GM18858 (cell line): Measurements from ENCODE around the gene EFNA2.

Source experiments
- ATAC-seq: cut with Tn5 transposase; IDR thresholded peaks from one replicate; pipeline ENCODE4 v1.9.1; 2021; ENCODE audit not compliant: unreplicated experiment

EFNA2 gene

DNA sequence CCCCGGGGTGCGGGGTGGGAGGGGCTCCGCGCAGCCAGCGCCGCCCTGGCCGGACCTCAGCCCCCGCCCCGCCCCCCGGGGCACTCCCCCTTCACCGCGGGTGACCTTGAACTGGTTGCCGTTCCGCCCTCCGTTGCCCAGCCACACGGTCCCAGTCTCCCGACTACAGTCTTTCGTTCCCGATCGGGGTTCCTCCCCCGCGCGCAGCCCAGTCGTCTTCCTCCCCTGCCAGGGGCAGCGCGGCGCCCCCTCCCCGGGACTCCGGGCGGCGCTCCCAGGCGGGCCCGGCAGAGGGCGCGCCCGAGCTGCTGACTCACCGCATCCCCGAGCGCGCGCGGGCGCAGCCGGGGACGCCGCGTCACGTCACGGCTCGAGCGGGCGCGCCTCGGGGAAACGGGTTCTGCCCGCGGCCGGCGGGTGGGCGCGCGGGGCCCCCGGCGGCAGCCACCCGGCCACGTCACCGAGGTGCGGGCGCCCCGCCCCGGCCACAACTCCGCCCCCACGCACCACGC is 36.8 kb upstream of the EFNA2 start:
- ATAC-seq: no peak

DNA sequence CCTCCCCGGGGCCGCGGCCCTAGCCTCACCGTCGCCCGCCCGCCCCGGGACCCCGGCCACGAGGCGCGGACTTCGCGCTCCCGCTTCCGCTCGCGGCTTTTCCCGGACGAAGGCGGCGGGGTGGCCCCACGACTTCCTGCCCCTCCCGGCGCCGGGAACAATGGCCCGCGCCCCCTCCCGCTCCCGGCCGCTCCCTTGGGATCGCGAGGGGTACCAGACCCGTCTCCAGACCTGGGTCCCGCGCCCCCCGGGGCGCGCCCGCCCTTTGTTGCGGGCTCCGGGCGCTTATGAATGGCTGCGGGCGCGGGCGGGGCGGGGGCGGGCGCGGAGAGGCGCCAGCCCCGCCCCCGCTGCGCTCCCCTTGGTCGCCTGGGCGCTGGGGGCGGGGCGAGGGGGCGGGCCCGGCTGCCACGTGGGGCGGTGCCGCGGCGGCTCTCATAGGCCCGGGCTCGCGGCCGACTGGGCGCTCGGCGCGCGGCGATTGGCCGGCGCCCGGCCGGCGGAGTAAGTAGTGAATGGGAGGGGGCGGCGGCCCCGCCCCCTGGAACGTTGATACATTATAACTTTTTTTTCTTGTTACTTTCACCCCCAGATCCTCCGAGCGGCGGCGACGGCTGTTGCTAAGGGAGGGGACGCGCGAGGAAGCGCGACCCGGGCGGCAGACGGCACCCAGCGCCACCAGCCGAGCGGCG is 36.2 kb upstream of the EFNA2 start:
- ATAC-seq: no peak

DNA sequence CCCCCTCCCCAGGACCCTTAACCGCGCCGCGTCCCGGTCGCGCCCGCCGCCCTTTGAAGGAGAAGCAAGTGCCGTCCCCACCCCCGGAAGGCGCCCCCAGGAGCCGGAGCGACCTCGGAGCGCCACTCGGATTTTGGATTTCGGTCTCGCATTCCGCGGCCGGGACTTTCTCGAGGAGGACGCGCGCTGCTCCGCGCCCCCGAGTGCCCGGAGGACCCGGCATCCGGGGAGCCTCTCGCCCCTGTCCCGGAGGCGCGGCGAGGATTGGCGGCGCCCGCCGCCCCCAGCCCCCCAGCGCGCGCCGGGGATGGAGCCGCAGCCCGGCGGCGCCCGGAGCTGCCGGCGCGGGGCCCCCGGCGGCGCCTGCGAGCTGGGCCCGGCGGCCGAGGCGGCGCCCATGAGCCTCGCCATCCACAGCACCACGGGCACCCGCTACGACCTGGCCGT is 35.7 kb upstream of the EFNA2 start:
- no peak for ATAC-seq

DNA sequence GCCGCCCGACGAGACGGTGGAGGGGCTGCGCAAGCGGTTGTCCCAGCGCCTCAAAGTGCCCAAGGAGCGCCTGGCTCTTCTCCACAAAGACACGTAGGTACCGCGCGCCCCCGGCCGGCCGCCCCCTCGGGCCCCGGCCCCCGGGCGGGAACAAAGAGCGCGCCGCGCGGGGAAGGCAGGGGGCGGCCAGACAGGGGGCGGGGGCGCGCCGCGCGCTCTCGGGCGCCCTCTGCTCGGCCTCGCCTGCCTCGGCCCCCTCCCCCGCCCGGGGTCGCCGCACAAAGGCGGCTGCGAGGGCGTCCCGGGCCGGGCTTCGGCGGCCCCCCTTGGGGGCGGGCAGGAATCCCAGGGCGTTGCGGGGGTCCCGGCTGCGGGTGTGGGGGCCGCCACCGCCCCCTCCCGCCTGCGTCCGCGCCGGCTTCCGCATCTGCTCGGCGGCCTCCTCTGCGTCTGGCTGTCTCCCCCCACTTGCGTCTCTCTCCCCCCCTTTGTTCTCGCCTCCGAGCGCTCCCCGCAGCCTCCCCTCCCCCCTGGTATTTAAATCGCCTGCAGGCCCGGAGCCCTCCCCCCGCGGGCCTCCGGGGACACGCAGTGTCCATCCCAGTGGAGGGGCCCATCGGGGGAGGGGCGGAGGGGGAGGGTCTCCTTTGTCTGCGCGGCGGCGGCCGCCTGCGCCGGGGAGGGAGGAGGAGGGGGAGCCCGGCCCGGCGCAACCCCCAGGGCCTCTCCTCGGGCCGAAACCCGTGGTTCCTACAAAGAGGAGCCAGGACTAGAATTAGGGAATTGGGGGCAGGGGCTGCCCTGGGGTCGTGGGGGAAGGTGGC is 35.0 kb upstream of the EFNA2 start:
- ATAC-seq: no peak

DNA sequence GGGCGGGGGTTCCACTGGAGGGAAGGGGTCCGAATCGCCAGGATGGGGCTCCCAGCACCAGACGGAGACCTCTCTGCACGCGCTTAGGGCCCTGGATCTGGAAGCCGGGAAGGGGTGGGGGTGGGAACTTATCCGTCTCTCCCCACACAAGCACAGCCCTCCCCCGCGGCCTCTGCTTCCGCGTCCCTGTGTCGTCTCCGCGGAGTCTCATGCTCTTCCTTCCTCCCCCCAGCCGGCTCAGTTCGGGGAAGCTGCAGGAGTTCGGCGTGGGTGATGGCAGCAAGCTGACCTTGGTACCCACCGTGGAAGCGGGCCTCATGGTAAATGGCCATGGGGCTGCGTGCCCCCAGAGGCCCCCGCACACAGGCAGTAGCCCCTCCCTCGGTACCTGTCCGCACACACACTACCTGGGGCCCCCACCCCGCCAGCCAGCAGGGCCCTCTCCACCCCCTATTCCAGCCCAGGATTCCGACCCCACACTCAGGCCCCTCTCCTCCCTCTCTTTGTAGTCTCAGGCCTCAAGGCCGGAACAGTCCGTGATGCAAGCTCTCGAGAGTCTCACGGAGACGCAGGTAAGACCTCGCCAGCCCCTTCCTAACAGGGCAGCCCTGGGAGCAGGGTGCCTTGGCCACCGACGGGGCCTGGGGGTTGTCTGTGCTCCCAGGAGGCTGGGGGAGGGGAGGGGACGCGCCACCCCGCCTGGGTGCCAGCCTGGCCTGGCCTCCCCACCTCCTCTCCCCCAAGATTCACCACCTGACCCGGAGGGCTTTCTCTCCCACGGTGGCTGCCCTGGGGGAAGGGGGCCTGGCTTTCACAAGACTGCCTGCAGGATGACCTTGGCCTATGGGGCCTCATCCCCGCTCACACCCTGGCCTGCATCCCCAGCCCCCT is 34.1 kb upstream of the EFNA2 start:
- ATAC-seq: no peak

DNA sequence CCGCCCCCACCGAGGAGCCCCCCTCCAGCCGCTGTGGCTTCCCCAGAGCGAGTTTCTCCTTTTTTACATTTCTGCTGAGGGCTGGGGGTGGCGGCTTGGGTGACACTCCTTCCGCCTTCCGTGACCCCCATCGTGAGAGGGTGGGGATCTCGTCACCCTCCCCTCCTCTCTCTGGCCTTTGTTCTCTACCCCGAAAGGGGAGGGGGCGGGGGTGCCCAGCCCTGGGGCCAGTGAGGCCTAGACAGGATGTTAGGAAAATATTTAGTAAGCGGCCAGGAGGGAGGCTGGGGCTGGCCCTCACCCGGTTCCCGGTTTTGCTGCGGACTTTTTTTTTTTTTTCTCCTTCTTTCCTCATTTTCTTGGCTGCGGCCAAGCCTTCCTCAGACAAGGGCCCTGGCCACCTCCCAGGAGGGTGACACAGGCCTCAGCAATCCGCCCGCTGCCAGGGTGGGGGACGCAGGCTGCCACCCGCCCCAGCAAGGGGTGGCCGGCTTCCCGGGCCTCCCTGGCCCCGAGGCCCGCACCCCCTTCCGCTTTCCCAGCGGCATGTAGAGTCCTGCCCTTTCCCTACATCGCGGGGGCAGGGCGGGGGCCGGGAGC is 33.4 kb upstream of the EFNA2 start:
- no peak for ATAC-seq

DNA sequence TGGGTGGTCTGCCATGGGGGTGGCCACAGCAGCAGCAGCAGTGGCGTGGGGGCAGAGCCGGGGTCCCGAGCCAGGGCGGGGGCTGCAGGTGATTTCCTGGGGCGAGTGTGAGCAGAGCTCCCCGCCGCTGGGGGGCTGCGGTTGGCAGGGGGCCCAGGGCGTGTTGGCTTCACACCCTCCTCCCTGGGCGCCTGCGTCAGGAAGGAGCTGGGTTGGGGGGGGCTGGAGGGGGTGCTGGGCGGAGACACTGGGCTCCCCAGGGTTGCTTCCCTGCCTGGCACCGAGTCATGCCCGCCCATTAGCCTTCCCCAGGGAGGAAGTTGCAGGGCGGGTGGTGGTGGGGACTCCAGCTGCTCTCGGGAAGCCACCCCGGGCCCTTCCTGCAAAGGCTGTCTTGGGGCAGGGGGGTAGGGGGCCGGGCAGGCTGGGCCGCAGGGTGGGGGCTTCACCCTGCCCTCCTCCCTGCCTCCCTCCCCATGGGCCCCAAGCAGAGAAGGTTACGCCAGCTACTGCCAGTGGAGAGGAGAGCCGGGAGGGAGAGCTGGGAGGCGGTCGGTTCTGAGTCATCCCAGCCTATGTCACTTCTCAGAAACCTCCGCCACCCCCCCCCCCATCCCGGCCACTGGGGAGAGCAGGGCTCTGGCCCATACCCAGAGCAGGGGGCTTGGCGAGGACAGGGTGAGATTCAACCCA is 32.7 kb upstream of the EFNA2 start:
- no peak for ATAC-seq

DNA sequence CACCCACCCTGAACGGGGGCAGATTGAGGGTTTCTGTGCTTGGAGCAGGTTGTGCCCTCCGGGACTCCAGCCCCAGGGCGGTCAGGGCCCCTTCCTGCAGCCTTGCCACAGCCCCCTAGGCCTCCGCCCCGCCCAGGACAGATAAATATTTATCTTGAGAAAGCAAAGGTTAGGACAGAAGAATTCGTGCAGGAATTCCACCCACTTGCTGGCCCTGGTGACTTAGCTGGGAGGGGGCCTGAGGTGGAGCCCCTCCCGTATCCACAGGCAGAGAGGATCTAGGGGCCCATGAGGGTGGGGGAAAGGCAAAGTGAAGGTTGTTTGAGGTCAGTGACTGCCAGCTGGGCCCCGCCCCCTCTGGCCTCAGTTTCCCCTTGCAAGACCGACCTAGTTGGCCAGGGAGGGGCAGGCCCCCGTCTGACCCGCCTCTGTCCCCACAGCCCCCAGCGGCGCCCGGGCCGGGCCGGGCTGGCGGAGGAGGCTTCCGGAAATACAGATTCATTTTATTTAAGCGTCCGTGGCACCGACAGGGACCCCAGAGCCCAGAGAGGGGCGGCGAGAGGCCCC is 32.1 kb upstream of the EFNA2 start:
- no peak for ATAC-seq

DNA sequence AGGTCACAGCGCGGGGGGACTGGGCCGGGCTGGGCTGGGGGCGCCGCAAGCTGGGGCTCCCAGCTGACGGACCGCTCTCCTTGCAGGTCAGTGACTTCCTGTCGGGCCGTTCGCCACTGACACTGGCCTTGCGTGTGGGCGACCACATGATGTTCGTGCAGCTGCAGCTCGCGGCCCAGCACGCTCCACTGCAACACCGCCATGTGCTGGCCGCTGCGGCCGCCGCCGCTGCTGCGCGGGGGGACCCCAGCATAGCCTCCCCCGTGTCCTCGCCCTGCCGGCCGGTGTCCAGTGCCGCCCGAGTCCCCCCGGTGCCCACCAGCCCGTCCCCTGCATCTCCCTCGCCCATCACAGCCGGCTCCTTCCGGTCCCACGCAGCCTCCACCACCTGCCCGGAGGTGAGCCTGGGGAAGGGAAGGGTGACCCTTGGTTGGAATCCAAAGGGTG is 31.6 kb upstream of the EFNA2 start:
- ATAC-seq: no peak

DNA sequence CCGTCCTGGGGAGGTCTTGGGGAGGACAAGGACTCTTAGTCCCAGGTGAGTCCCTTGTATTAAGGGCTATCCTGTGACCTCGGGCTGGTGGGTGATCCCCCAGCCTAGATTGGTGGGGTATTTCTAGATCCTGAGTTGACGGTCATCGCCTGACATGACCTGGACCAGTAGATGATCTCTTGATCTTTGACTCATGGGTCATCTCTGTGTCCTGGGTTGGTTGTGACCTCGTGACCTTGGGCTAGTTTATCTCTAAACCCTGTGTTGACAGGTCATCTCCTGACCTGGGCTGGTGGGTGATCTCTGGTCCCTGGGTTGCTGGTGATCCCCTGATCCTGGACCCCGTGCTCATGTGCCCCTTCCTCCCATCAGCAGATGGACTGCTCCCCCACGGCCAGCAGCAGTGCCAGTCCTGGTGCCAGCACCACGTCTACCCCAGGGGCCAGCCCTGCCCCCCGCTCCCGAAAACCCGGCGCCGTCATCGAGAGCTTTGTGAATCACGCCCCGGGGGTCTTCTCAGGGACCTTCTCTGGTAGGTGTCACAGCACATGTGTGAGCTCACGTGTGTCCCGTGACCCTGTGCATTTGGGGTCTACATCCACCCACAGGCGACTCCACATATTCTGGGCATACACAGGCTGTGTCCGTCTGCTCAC is 31.0 kb upstream of the EFNA2 start:
- ATAC-seq: no peak

DNA sequence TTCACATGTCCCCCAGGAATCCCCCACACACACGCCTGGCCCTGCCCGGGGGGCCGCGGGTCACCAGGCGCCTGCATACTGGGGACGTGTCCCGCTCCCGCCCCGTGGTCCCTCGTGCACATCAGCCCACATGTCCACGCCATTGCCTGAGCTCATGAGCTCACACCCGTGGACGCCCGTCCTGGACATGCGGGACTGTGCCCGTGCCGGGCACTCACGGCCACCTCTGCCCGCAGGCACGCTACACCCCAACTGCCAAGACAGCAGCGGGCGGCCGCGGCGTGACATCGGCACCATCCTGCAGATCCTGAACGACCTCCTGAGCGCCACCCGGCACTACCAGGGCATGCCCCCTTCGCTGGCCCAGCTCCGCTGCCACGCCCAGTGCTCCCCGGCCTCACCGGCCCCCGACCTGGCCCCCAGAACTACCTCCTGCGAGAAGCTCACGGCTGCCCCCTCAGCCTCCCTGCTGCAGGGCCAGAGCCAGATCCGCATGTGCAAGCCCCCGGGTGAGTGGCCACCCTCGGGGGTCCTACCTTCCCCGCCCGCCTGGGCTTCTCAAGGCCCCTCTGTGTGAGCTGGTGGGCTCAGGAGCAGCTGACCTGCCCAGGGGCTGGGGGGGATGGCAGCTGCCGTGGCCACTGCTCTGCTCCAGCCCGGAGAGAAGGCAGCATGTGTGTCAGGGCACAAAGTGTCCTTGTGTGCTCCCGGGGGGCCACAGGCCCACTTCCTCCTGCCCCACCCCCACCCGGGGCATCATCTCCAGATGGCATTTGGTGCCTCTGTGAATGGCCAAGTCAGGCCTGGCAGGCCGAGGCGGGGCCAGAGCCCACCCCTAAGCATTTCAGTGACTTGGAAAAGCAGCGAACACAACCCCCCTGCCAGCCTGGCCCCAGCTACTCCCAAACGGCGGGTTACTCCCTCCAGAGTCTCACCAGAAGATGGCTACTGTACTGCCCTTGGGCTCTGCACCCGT is 30.2 kb upstream of the EFNA2 start:
- no peak for ATAC-seq

DNA sequence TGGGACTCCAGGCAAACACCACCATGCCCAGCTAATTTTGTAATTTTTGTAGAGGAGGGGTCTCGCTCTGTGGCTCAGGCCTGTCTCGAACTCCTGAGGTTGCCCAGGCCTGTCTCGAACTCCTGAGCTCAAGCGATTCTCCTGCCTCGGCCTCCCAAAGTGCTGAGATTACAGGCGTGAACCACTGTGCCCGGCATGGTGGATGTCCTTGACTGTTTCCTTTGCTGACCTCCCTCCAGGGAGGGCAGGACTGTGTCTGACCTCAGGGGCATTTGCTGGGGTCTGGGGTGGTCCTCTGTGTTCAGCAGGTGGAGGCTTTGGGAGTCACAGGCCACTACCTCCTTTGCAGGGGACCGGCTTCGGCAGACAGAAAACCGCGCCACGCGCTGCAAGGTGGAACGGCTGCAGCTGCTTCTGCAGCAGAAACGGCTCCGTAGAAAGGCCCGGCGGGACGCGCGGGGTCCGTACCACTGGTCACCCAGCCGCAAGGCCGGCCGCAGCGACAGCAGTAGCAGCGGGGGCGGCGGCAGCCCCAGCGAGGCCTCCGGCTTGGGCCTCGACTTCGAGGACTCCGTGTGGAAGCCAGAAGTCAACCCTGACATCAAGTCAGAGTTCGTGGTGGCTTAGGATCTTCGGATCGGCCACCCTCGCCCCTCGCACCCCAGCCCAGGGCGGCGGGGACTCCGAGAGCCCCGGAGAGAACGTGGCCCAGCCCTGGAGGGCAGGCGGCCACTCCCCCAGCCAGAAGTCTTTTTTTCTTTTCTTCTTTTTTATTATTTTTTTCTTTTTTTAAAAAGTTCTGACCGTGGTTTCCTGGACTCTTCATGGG is 28.8 kb upstream of the EFNA2 start:
- ATAC-seq: no peak

DNA sequence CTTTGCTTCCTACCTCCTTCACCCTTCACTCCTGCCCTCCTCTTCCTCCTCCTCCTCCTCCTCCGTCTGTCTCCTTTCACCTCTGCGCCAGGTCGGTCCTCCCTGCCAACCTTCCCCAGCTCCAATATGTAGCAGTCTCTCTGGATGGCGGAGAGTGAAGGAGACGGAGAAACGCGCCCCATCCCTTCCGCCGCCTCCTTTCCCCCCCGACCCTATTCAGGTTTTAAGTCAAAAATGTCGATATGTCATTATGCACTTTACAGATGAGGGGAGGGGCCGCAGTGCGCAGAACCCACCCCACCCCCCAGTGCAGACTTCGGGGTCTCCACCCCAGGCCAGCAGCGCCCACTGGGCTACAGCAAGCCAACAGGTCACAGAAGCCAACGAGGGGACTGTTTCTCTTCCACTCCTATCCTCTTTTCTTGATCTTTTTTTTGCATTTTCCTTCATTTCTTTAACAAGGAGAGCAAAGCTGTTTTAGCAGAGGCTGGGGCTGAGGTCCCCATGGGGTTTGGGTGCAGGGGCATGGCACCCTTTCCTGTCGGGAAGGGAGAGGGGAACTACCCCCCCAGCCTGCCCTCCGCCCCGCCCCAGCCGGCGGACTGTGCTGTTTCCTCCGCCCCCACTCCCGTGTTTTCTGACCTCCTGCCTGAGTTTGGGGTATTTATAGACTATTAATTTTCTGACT is 28.1 kb upstream of the EFNA2 start:
- ATAC-seq: no peak

DNA sequence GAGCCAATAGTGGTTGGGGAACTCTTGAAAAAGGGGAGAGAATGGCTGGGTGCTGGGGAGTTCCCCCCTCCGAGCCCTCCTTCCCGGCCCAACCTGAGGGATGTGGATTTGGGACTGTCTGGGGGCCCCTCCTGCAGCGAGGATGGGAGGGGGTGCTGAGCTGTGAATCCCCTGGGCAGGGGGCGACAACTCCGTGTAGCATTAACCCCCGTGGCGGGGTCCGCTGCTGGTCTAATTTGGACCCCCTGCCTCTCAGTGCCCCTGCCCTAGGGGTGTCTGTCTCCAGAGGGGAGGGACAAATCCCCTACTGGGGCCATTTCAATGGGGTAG is 27.5 kb upstream of the EFNA2 start:
- no peak for ATAC-seq

DNA sequence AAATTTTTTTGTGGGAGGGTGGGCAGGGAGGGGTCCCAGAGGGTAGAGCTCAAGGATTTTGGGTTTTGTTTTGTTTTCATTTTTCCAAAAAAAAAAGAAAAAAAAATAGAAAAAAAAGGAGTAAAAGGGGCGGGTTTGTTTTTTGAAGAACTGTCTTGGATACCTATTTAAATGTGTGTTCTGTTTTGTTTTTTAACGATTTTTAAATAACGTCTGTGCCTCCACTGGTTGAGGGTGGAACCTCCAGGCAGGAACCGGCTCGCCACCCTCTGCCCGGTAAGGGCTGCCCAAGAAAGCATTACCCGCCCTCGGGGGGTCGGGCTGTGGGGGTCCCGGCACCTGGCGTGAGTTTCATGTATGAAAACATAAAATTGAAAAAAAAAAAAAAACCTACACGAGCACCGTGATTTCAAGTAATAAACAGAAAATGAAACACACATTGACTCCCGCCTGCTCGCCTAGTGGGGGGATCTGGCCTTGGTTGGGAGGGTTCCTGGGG is 26.9 kb upstream of the EFNA2 start:
- ATAC-seq: no peak

DNA sequence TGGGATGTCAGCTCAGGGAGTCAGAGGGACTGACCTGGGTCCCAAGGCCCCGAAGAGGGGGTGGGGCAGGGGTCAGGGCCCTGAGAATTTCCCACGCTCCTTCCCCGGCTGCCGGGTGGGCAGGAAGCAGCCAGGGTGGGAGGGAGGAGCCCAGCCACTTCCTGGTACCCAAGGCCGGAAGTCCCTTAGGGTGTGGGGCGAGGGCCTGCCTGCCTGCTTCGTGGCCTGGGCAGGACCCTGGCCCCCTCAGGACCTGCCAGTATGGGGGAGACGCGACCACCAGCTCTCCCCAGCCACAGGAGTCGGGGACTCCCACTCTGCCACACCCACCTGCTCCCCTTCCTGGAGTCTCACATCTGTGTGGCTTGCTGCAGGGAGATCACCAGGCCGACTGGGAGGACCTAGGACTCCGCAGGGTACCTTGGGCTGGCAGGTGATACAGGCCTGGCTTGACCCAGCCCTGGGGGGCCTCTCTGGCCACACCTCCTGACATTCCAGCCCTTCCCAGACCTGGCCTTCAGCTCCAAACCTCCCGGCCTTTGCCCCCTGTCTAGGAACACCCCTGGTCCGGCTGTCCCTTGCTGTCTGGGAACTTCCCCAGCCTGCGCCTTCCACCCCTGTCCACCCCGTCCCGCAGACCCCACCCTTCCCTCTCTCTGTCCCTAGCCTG is 26.3 kb upstream of the EFNA2 start:
- ATAC-seq: no peak
